DND-41 (cell line): ENCODE data around the gene TBCD.

ENCODE experiments used
- ATAC-seq: fragments of 200-7000 bp; cut with Tn5 transposase; 3 replicates; pipeline ENCODE4 v1.9.1; 2021; ENCODE audit warnings: low read depth; ENCODE audit not compliant: insufficient read depth
- DNase-seq: peaks from one replicate; pipeline ENCODE4 v3.0.0-alpha.2; 2020
- H2AFZ ChIP-seq: 2 replicates; pipeline ENCODE4 v1.6.0; 2012; ENCODE audit warnings: low read depth, low read length
- H3K27ac ChIP-seq: 2 replicates; pipeline ENCODE4 v1.5.1; 2012; ENCODE audit warnings: low read length, inconsistent platforms
- H3K27me3 ChIP-seq: fragments of 200-600 bp; sonication (generic); 2 replicates; pipeline ENCODE4 v1.6.0; 2012; ENCODE audit warnings: low read length, mild to moderate bottlenecking, inconsistent platforms; ENCODE audit not compliant: insufficient read depth, poor library complexity
- H3K36me3 ChIP-seq: 2 replicates; pipeline ENCODE4 v1.5.1; 2012; ENCODE audit warnings: low read length, inconsistent platforms; ENCODE audit not compliant: insufficient read depth
- H3K4me1 ChIP-seq: 2 replicates; pipeline ENCODE4 v1.5.1; 2012; ENCODE audit warnings: mild to moderate bottlenecking, low read length; ENCODE audit not compliant: insufficient read depth
- H3K4me2 ChIP-seq: 2 replicates; pipeline ENCODE4 v1.6.0; 2012; ENCODE audit warnings: mild to moderate bottlenecking, moderate library complexity, low read length, inconsistent platforms; ENCODE audit not compliant: insufficient read depth
- H3K4me3 ChIP-seq, 2 experiments: fragments of 200-600 bp in 1 of 2; shearing (Covaris generic) in 1 of 2; 2 replicates each; pipeline ENCODE4 v1.5.1; 2012 to 2016; ENCODE audit warnings: inconsistent platforms in 2 of 2, low read length in 2 of 2, mild to moderate bottlenecking in 2 of 2, low read depth in 1 of 2, moderate library complexity in 1 of 2
- H3K79me2 ChIP-seq: 2 replicates; pipeline ENCODE4 v1.6.0; 2012; ENCODE audit warnings: low read length, inconsistent platforms; ENCODE audit not compliant: insufficient read depth
- H3K9ac ChIP-seq: 2 replicates; pipeline ENCODE4 v1.6.0; 2012; ENCODE audit warnings: low read depth, mild to moderate bottlenecking, inconsistent platforms, low read length, moderate library complexity
- H3K9me3 ChIP-seq: 2 replicates; pipeline ENCODE4 v1.5.1; 2012; ENCODE audit warnings: low read length, moderate library complexity, mild to moderate bottlenecking, inconsistent platforms; ENCODE audit not compliant: insufficient read depth, severe bottlenecking
- H4K20me1 ChIP-seq: 2 replicates; pipeline ENCODE4 v1.6.0; 2012; ENCODE audit warnings: low read length; ENCODE audit not compliant: insufficient read depth
- CTCF ChIP-seq: IDR thresholded peaks from 2 replicates; pipeline ENCODE4 v1.5.1; 2012; ENCODE audit warnings: borderline replicate concordance, low read length, moderate library complexity, mild to moderate bottlenecking; ENCODE audit not compliant: poor library complexity, severe bottlenecking; ENCODE audit errors: extremely low read depth
- EZH2 ChIP-seq: IDR thresholded peaks from 3 replicates; pipeline ENCODE4 v1.6.1; 2012; ENCODE audit warnings: borderline replicate concordance, low read depth, mild to moderate bottlenecking, moderate library complexity, low read length, inconsistent platforms; ENCODE audit not compliant: severe bottlenecking

Gene TBCD

GRCh38 chr17:82901356-82901755 is 149.5 kb downstream of the TBCD start:
- no peaks in the 10 kb centered on the region for H3K27me3 ChIP-seq
- H3K9me3 ChIP-seq: no peaks in the 10 kb centered on the region
- no peak overlapping the region for H3K4me2 ChIP-seq
- peaks cover 91% of the 10 kb centered on the region for H3K4me1 ChIP-seq
- no peak for TF ChIP-seq EZH2
- TF ChIP-seq CTCF: no peak
- DNase-seq (no peak), ATAC-seq (no peak)
- H3K4me3 ChIP-seq: no peak overlapping the region
- no peak overlapping the region for H3K9ac ChIP-seq
- peaks cover 78% of the 10 kb centered on the region for H3K36me3 ChIP-seq
- H4K20me1 ChIP-seq: peaks cover 7% of the 10 kb centered on the region; the same call in 1 of the 2 replicates
- peaks cover 91% of the 10 kb centered on the region for H3K79me2 ChIP-seq
- H2AFZ ChIP-seq: no peak overlapping the region
- peak overlapping the region; percentile 73 for H3K27ac ChIP-seq

GRCh38 chr17:82901856-82902255 is 150.0 kb downstream of the TBCD start:
- TF ChIP-seq CTCF (no peak), EZH2 (no peak)
- Histone ChIP-seq H3K4me2 (no peak overlapping the region), H3K27ac (0 out of 2 replicates have a peak overlapping the region, but pooled peaks have one; percentile 73), H3K27me3 (no peaks in the 10 kb centered on the region), H3K79me2 (peaks cover 91% of the 10 kb centered on the region), H3K36me3 (peaks cover 78% of the 10 kb centered on the region), H3K9ac (no peak overlapping the region), H3K9me3 (no peaks in the 10 kb centered on the region), H4K20me1 (peaks cover 7% of the 10 kb centered on the region; the same call in 1 of the 2 replicates), H3K4me3 (no peak overlapping the region), H2AFZ (no peak overlapping the region), H3K4me1 (peaks cover 92% of the 10 kb centered on the region)
- no peak for DNase-seq
- no peak for ATAC-seq

GRCh38 chr17:82902972-82903874 is 151.4 kb downstream of the TBCD start:
- Histone ChIP-seq H3K27ac (peak overlapping the region; percentile 28), H4K20me1 (peaks cover 7% of the 10 kb centered on the region; the same call in 1 of the 2 replicates), H2AFZ (no peak overlapping the region), H3K4me2 (no peak overlapping the region), H3K4me3 (no peak overlapping the region), H3K79me2 (peaks cover 82% of the 10 kb centered on the region), H3K36me3 (peaks cover 74% of the 10 kb centered on the region), H3K9me3 (no peaks in the 10 kb centered on the region), H3K27me3 (no peaks in the 10 kb centered on the region), H3K4me1 (peaks cover 93% of the 10 kb centered on the region), H3K9ac (no peak overlapping the region)
- DNase-seq (no peak), ATAC-seq (no peak)
- TF ChIP-seq CTCF: no peak
- TF ChIP-seq EZH2: no peak
